GM19035 (cell line): Measurements from ENCODE around the gene SCGN.

ENCODE experiments used
- ATAC-seq: cut with Tn5 transposase; IDR thresholded peaks from one replicate; pipeline ENCODE4 v1.9.1; 2021; ENCODE audit not compliant: unreplicated experiment

SCGN gene, protein sequence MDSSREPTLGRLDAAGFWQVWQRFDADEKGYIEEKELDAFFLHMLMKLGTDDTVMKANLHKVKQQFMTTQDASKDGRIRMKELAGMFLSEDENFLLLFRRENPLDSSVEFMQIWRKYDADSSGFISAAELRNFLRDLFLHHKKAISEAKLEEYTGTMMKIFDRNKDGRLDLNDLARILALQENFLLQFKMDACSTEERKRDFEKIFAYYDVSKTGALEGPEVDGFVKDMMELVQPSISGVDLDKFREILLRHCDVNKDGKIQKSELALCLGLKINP

DNA sequence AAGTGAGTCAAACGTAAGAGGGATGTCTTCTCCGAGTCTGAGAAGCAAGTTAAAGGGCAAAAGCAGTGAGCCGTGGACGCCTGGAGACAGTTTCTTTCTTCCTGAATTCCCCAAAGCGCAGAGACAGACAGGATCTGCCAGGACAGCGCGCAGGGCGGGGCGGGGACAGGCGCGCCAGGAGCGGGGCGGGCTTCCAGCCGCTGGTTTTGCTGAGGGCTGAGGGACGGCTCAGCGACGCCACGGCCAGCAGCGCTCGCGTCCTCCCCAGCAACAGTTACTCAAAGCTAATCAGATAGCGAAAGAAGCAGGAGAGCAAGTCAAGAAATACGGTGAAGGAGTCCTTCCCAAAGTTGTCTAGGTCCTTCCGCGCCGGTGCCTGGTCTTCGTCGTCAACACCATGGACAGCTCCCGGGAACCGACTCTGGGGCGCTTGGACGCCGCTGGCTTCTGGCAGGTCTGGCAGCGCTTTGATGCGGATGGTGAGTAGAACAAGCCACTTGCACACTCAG is at the start of gene SCGN:
TSS of gene SCGN (plus strand) at position 209 of the 509 bp plus-strand sequence. CDS start at position 398, 189 bp downstream.
- ATAC-seq: no peak

DNA sequence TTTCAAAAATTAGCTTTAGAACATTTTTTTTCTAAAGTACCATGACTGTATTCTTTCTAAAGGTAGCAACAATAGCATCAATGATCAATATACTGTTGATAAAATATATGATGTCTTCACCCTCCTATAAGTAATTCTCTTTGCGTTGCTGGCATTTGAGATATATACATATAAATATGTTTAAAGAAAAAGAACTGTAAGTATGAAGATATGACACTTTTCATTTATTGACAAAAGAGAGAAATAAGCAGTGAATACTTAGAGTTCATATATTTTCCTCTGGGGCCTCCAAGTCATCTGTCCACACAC is 49.4 kb upstream of the SCGN start:
- ATAC-seq: no peak

DNA sequence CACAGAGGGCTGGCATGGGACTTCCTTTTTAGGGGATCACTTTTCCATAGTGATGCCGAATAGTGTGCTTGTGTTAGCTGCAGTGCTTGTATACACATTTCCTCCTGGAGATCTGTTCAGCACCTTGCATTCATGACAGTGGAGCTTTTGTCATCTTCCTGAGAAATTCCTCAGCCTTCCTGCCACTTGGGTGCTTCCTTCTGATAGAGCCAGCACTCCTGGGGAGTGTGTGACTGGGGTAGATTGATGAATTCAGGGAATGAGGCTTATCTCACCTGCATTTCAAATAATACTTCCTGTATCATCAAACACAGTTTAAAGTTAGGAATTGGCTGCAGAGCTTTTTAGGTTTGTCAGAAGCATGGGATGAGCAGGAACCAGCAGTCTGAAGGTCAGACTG is 48.8 kb upstream of the SCGN start:
- ATAC-seq: no peak

DNA sequence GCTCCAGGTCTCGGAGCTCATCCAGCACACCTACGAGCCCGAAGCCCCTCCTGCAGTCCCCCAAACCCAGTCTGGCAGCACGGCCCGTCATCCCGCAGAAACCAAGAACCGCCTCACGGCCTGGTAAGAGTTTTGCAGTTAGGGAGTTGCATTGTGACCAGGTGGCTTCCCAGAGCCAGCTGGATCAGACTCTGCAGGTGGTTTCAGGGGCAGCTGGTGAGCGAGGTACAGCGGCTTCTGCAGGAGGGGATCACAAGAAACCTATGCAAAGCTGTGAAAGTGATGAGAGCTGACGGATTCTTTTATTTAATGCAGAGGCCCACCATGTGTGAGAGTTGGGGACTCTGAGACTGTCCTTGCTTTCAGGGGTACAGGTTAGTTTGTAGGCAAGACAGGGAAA is 45.9 kb upstream of the SCGN start:
- ATAC-seq: no peak

DNA sequence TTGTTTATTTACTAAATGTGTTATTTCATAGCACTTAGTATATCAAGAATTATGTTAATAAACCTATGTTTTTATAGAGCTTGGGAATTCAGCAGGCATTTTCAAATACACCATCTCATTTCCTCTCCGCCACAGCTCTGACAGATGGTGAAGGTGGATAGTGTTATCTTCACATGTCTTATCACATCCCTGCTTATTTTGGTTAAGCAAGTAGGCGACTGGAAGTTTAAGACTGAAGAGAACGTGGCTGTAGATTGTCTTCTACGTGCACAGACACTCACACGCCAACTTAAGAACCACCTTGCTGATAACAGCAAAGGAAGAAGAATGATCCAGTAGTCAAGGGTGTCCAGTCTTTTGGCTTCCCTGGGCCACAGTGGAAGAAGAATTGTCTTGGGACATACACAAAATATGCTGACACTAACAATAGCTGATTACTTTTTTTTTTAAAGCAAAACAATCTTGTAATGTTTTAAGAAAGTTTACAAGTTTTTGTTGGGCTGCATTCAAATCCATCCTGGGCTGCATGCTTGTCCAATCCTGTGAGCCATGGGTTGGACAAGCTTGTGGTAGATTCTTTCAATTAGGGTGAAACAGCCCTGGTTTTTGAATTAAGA is 43.3 kb upstream of the SCGN start:
- ATAC-seq: no peak

DNA sequence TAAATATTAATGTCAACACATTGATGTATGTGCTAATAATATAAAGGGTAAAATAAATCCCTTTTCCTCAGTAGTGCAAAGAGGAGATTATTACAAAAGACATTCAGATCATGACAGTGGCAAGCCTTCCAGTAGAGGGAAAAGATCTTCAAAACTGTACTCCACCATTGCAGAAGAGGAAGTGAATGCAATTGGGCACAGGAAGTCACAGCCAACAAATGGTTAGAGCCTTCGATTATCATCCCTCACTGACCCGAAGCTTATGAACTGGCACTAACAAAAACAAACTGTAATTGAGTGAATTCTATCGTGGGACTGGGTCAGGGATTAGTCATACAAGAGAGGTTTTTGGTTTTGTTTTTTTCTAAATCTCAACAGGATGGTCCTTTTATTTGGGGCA is 39.3 kb upstream of the SCGN start:
- ATAC-seq: no peak

DNA sequence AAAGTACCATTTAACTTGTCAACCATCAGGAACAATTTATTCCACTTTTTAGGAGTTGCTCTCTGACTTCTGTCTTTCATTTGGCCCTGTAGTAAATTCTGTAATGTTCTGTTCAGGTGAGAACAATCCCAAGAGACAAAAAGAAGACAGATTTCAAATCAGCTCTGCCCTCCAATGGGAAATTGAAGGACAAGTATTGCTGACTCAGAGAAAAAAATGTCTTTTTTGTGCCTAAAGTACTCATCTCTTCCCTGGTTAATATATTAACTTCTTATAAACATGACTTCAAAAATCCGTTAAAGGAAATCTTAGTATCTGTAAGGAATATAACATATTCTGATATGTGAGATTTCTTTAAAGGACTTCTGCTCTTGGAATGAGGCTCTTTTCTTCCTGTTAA is 38.6 kb upstream of the SCGN start:
- ATAC-seq: no peak

DNA sequence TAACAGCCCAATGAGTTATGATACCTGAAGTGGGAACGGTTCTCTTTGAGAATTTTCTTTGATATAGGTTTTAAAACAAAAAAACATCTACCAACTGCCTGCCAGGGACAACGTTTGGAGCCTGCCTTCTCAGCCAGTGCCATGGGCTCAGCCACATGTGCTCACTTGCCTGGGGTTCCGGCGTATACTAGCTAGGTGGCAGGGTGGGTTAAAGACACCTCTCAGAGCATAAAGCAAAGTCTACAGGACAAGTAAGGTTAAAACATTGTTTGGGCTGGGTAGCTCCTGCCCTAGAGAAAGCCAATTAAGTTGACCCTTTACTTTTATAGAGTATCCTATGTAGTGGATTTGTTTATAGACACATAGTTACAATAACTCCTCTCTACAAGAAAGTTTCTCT is 38.0 kb upstream of the SCGN start:
- ATAC-seq: no peak

DNA sequence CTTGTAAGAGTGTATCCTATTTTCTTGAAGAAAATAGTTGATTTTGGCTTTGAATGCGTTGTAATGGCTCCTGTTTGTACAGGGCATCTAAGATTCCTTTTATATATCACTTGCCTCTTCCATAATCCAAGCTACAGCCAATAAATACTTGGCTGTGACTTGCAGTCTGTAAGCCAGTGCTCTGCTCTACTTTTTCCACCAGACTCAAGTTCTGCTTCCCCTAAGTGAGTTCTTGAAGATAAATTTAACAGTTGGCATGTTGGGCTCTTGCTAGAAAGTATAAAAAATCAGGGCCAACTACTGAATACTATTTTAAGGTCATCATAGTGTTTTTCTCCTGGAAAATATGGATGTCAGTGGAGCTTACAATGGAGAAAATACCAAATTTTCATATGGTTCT is 36.5 kb upstream of the SCGN start:
- no peak for ATAC-seq

DNA sequence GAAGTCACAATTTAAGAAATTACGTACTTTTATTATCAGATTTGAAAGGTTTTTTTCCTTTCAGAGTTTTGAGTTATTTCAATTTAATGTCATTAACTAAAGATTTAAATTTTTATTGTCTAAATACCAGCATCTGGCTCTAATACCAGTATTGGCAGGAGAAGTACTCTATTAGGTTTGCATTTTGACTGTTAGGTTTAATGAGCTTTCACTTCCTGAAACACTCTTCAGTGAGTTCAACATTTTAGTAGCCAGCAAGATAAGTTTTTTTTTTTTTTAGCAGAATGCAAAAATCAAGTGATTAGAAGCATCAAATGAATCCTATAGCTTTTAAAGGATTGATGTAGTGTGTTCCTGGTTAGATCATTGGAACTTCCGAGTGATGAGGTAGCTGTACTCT is 34.0 kb upstream of the SCGN start:
- ATAC-seq: no peak

DNA sequence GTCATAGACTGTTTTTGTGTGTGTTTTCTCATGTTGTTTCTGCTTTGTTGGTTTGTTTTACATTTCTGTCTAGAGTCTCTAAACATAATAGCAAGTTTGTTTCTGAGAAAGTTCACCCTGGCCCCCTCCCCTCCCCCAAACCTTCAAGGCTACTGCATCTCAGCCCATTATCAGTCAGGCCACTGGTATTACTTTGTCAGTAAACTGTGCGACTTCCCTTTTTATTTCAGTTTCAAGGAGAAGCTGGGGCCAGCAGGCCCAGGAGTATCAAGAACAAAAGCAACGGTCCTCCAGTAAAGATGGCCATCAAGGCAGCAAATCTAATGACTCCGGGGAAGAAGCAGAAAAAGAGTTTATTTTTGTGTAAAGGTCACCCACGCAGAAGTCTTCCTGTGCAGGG is 32.8 kb upstream of the SCGN start:
- ATAC-seq: no peak

DNA sequence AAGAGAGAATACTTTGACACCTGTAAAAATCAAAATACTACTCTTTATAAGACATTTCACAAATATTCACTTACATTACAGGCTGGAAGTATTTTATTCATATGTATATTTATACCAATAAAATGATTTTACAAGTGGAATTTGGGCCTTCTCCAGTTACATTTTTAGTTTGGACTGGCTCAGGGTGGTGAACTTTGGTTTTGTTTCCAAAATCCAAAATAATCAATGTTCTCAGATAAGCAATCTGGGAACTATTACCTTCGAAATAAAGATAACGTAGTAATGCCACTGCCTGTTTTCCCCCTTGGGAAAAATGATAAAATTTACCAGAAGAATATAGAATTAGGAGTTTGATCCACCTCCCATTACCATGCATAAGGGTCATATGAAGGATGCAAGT is 31.6 kb upstream of the SCGN start:
- no peak for ATAC-seq

DNA sequence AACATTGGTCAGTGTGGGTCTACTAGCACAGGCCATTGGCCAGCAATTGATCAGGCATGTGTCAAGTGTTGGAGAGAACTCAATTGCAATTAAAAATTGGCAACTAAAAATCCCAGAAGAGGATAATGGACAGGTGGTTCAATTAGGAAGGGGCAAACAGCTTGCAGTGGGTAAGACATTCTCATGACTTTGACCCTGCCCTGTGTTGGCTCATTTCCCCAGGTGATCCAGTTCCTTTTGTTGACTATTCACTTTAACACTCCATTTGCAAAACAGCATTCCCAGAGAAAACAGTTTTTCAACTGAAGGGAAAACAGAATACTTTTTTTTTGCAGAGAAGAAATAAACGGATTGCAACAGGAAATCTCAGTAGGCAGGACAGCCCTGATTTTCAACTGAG is 28.9 kb upstream of the SCGN start:
- ATAC-seq: no peak

DNA sequence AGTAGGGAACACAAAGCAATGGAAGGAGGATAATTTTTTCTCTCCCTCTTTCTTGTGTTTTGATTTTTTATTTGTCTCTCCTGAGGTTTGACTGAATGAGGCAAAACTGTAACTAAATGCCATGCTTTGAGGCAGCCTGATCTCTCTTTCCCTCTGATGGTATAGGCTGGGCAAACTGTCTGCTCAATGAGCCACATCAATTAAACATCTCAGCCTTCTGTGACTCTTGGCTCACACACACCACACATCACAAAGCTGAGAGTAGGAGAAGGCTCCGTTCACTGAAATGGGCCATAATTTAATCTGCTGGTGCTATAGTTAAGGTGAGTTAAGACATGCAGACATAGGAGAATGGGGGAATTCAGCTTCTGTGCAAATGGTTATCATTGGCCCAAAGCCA is 28.1 kb upstream of the SCGN start:
- ATAC-seq: no peak

DNA sequence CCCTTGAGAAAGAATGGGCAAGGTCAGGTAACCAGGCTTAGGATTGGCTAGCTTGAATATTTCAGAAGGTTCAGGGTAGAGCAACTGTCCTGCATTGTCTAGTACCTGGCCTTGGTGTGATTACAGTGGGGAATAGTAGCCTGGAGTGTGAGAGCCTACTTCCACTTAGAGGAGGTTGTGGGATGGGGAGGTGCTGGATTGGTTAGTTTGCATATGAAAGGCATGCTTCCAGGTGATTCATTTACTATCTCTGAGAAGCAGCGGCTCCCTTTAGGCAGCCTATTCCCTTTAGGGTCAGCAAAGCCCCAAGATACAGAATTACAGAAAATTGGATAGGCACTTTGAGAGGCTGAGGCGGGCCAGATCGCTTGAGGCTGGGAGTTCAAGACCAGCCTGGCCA is 25.0 kb upstream of the SCGN start:
- ATAC-seq: no peak

DNA sequence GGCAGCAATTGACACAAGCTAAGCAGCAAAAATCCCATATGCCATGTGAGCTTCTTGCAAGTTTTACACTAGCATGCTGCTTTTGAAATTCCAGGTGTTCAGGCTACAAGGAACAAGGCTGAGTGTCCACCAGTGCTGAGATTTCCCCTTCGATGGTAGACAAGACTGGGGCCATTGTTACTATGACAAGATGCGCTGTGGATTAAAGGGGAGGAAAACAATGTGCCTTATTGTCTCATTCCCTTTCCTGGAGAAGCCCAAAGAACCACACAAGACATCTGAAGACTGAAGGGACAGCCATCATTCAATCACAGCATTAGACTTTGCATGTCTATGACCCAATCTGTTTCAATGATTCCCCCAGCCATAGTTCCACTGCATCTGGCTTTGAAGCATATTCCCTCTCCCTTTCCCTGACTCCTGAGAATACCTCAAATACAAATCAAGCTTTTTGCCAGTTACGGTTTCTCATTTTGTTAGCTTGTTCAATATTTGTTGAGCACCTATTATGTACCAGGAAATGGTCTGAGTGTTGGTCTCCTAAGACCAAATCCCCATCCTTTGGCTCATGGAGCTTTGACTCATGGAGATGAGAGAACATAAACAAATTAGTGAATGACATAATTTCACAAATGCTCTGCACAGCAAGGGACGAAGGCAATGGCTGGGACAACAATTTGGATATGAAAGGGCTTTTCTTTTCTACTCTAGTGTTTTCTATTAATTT is 23.4 kb upstream of the SCGN start:
- no peak for ATAC-seq

DNA sequence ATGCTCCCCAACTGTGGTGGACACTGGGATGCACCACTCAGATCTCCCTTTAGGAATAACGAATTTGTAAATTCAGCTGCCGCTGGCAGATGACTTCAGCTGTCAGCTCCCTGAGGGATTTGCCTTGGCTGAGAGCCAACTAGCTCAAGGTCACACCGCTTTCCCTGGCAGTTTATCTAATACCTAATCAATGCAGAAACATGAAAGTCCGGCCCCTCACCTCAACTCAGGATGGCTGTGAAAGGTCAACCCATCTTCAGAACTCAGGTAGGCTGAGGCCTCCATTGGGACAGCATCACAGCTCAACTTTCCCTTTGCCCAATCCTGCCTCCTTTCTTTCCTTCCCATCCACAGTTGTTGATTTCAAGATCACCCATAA is 22.8 kb upstream of the SCGN start:
- ATAC-seq: no peak

DNA sequence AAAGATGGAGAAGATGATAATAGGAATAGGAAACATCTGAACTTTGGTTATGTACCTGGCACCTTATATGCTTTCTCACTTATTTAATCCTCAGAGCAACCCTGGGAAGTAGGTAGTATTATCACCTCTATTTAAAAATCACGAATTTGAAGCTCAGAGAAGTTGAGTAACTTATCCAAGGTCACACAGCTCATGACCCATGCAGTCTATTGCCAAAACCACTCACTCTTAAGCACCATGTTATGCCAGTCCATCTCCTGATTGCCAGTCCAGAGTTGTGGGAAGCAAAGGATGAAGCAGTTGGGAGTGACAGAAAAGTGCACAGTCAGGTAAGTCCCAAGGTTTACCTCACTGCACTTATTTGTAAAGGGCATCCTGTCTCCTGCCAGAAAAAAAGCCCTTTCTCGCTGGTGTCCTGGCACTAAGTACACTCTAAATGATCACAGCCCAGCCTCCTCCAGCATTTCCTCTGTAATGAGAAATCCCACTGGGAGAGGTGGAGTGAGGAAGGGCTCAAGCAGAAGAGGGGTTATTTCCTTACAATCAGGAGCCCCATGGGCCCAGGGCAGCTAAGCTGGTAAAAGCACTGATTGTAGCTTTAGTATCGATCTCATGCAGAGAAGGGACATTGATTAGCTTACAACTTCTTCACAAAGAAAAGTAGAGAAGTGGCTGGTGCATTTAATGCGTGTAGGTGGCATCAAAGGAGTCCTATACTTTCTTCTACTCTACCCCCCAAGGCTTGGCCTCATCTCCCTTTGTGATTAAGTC is 21.3 kb upstream of the SCGN start:
- no peak for ATAC-seq

DNA sequence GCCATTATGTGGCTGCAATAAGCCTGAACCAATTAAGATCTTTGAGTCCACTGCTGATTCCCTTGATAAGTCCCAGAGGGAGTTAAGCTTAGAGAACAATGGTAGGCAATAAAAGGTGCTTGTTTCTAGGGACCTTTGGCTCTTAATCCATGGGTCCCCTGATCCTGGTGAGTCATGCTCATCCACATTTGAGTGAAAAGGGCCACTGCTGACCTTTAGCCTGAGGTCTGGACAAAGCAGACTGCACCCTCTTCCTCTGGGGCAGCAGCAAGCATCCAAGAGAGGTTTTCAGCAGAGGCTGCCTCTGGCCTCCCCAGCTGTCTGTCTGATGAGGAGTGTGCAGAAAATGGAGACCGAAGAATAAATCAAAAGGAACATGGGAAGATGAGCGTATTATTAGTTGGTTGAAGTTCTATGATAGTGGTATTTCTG is 16.1 kb upstream of the SCGN start:
- ATAC-seq: no peak

DNA sequence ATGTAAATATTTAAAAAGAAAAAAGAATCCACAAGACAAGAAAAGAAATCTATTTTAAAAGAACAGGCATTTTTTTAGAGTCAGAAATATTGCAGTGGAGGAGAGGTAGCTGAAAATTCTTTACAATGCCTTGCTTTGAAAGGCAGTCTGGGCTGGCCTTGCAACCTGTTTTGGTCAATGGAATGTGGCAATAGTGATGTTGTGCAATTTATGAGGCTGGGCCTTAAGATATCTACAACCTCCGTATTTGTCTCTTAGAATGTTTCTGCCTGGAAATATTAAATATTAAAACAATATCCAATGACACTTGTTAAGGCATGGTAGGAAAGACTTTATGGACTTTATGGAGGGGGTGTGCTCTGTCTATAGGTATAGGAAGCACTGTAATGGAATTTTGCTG is 14.8 kb upstream of the SCGN start:
- no peak for ATAC-seq

DNA sequence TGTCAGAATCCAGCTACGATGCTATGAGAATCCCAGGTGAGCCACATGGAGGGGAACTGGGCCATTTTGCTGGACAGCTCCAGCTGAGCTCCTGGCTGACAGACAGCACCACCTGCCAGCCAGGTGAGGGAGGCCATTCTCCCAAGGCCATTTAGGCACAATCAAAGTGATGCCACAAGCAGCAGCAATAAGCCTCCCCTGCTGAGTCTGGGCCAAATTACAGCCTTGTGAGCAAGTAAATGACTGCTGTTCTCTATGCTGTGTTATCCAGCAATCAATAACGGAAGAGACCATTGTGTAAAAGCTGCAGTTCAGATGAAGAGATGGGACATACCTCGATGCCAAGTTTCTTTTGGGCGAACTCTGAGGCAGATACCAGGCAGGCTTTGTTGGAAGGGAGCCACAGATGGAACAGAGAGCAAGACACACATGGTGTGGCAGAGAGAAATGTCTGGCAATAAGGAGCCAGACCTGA is 14.0 kb upstream of the SCGN start:
- no peak for ATAC-seq

DNA sequence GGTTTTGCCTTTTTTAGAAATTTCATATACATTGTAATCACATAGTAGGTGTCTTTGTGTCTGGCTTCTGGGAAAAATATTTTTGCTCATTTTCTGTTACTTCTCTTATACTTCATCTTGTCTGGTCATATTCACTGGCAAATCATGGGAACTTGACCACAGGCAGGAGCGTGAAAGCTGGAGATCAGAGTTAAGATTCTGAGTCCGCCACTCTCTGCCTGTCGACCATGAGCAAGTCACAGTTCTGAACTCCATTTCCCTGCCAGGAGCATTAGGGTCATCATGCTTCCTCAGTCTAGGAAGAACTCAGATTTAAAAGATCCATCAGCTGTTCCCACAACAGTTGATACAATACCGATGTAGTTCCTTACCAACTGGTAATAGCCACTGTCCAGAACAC is 12.4 kb upstream of the SCGN start:
- ATAC-seq: no peak
